HG03432 (cell line): ENCODE data around the gene KCNQ1.

Source experiments
- ATAC-seq: cut with Tn5 transposase; IDR thresholded peaks from one replicate; pipeline ENCODE4 v1.9.1; 2021; ENCODE audit warnings: mild to moderate bottlenecking, moderate library complexity; ENCODE audit not compliant: unreplicated experiment

Gene KCNQ1

DNA sequence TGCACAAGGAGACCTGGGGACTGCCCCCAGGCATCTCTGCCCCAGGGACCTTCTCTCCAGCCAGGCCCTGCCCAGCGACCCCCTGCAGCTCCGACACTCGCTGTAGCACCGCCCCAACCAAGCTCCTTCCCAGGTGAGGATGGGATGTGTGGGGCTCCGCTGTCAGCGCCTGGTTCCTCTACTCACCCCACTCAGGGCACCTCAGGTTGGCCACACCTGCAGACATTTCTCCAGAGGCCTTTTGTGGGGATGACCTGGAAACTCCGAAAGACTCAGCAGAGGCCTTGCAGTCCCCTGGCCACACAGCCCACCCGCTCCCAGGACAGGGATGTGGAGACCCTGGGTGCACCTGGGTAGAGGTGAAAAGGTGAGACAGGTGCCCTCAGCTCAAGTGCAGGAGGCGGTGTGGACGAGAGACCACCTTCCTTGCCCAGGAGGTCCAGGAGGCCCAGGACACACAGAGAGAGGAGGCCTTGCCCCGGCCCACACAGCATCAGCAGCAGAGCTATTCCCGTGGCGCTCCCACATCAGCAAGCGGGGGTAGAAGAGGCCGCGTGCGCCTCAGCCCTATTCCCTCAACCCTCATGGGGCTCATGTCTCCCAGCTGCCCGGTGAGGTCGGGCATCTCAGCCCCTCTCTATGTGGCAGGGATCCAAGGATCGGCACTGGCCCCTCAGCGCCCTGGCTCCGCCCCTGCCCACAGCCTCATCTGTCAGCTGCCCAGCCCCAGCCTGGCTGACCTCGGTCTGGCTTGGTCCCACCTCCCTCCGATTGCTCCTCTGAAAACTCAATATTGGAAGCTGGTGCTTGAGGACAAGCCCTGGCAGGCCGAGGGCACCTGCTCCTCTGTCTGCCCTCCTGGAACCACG is 21.4 kb upstream of the KCNQ1 start:
- no peak for ATAC-seq

DNA sequence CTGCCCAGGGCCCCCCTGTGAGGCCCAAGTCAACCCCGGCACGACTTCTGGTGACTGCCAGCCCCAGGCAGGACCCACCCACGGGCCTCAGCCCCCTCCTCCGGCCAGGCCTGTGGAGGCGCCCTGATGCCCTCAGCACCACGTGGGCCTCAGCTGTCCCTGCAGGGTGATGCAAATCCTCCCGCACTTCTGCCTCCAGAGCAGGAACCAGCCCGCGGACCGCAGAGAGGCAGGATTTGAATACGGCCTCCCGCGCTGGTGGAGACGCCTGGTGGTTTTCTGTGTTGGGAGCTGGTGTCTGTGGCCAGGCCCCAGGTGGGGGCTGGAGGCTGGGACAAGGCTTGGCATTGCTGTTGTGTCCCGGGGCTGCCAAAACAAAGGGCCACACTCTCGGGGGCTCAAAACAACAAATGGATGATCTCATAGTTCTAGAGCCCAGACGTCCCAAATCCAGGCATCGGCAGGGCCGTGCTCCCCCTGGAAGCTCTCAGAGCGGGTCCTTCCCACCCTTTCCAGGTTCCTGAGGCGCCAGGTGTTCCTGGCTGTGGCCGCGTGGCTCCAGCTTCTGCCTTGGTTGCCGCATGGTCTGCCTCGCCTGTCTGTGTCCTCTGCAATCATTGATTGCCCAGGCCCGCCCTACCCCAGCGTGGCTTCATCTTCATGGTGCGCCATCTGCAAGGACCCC is 19.9 kb upstream of the KCNQ1 start:
- no peak for ATAC-seq

DNA sequence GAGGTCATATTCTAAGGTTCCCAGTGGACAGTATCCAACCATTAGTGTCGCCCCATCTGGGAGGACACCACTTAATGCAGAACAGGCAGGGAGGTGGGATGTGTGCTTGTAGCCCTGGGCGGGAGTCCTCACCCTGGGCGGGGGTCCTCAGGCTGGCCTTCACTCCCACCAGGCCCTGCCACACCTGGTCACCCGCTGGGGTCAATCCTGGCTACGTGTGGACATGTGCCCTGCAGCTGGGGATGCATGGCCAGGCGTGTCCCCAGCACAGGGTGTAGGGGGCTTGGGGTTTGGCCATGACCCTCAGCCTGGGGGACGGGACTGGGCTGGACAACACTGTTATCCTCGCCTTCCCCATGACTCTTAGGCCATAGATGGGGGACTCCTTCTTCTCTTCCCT is 19.3 kb upstream of the KCNQ1 start:
- no peak for ATAC-seq

DNA sequence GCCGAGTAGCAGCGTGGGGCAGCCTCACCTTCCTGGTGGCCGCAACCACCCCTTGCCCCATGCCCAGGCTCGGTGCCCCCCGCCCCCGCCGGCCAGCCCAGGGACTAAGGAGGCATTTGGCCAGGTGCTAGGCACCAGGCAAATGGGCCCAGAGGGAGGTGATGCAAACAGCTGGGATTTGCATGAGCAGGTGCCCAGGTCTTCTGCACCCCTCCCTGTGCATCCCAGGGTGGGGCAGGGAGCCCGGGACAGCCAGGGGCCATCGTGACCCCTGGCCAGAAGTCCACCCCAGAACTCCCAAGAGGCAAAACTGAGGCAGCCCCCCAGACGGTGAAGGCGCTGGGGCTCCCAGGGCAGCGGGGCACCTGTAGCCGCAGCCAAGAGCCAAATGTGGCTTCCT is 18.6 kb upstream of the KCNQ1 start:
- ATAC-seq, result no peak

DNA sequence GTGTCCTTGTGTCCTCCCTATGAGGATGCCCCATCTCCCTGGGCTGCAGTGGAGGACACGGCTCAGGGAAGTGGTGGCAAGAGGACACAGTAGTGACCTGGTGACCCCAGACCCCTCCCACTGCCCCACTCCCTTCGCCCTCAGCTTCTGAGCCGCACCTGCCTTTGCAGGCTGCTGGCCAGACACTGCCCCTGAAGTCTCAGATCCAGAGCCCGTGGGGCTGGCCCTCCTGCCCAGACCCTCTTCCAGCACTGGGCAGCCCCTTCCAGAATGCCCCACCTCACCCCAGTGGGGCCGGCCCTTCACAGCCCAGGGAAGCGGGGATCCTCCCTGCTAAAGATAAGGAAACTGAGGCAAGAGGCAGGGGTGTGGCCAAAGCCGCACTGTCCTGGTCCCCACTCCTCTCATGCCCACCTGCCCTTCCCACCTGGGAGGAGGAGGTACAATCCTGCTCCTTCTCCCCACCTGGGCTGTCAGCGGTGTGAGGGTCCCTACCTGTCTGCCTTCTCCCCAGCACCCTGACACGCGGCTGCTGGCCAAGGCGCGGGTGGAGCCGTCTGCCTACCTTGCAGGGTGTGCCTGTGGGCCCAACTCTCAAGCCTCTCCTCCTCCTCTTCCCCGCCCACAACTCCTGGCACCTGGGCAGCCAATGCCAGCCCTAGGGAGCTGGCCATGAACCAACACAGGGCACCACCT is 17.8 kb upstream of the KCNQ1 start:
- no peak for ATAC-seq

DNA sequence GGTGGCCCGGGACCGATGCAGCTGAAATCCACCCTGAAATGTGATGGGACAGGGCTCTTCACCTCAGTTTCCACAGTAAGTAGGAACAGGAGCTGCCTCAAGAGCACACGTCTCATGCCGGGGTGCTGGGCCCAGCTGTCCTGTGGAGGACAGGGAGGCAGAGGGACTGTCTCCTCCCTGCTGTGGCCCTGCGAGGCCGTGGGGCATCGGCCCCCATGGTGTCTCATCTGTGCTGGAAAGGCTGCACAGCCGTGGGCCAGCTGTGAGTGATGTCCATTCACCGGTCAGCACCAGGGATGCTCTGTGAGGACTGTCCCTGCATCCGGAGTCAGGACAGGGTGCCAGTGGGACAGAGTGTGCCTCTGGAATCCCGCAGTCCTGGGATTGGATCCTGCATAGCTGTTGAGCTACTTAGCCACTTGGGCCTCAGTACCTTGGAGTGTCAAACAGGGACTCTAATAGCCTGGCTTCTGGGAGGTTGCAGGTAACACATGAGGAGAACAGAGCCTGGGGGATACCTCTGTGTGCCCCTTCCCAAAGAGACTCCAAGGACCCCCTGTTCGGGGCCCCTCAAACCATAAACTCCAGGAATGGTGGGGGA is 17.0 kb upstream of the KCNQ1 start:
- ATAC-seq, result no peak

DNA sequence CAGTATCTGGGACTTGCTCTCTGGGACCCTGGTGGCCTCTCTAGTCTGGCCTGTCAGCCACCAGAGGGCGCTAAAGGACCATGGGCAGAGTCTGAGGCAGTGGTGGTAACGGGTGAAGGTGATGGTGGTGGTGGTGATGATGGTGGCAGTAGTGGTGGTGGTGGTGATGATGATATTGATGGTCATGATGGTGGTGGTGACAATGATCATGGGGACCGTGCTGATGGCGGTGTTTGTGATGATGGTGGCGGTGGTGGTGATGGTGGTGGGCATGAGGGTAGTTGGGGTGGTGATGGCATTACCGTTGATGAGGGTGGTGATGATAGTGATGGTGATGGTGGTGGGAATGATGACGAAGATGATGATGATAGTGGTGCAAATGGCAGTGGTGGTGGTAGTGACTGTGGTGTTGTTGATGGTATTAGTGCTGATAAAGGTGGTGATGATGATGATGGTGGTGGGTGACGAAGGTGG is 16.4 kb upstream of the KCNQ1 start:
- ATAC-seq, result no peak

DNA sequence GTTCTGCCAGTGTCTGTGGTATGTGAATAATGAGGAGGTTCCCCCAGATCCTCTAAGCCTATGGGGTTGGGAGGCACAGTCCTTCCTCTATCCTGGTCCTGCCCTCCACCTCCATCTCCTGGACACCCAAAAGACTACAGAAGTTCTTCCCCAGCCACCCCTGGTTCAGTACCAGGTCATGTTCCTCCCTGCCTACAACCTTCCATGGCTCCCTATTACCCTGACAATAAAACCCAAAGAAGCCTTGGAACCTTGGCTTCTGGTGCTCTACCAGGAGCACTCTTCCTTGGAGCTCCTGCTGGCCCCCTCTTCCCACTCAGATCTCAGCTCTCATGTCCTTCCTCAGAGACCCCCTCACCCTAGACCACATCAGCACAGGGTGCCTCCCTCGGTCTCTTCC is 13.4 kb upstream of the KCNQ1 start:
- no peak for ATAC-seq

DNA sequence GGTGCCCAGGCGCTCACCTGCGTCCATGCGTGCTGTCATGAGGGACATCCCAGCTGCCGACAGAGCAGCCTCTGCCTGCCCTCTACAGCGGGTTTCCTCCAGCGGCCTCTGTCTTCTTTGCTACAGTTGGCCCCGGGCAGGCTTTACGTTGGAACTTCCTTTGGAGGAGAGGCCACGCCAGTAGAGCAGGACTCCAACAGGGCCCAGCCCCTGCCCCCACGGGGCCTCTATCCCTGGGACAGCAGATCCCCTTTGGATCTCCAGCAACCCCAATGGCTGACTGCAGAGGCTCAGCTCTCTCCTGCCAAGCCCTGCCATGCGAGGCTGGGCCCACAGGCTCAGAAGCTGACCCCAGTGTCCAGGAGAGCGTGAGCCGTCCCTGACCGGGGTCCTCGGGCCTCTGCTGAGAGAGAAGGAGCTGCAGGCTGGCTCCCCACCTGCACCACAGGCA is 12.6 kb upstream of the KCNQ1 start:
- ATAC-seq, result no peak

DNA sequence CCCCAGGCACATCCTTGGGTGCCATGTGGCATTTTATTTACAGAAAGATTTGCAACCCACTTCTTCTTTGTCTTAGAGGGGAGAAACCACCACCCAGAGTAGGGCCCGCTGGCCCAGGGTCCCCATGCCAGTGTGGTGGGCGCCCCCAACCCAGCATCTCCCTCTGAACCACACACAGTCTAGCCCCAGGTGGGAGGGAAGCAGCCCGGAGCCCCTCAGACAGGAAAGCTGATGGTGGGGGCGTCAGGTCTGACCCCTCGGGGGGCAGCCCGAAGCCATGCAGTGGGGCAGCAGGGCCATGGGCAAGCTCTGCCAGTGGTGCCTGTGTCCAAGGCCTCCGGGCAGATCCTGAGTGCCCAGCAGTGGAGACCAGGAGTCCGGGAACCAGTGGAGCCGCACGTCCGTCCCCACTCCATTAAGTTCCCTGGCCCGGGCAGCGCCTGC is 12.2 kb upstream of the KCNQ1 start:
- no peak for ATAC-seq

DNA sequence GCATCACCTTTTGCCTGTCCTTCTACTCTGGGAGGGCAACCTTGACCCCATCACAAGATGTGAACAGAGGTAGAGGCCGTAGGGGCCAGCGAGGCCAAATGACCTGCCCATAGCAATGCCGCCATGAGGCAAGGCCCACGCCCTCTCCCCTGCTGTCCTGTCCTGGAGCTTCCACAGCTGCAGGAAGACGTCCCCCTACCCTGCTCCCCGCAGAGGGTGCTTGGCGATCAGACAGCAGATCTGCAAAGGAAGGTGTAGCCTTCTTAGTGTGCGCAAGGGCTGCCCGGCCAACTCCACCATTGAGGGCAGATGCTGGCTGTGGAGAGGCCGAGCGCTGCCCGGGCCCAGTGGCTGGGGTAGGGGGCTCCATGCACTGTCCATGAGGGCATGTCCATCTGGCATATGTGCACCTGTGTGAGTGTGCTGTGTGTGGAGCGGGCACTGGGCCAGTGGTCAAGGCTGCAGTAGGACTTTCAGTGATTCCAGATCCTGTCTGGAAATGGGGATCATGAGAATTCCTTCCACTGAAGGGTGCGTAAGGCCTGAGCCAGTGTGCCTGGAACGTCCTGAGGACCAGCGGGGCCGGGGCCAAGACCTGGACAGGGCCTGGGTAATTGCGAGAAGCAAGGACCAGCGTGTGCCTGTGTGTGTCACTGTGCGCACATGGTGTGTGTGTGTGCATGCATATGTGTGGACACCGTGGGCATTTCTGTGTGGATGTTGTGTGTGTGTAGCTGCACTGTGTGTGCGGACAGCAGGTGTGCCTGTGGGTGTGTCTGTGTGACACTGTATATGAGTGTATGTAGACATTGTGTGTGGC is 11.5 kb upstream of the KCNQ1 start:
- no peak for ATAC-seq

DNA sequence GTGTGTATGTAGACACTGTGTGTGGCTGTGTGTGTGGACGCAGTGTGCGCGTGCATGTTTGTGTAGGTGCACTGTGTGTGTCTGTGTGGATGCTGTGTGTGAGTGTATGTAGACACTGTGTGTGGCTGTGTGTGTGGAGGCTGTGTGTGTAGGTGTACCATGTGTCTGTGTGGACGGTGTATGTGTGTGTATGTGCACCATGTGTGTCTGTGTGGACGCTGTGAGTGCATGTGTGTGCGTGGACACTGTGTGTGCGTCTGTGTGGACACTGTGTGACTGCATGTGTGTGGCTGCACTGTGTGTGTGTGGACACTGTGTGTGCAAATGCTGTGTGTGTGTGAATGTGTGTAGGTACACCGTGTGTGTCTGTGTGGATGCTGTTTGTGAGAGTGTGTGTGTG is 10.8 kb upstream of the KCNQ1 start:
- ATAC-seq, result no peak

DNA sequence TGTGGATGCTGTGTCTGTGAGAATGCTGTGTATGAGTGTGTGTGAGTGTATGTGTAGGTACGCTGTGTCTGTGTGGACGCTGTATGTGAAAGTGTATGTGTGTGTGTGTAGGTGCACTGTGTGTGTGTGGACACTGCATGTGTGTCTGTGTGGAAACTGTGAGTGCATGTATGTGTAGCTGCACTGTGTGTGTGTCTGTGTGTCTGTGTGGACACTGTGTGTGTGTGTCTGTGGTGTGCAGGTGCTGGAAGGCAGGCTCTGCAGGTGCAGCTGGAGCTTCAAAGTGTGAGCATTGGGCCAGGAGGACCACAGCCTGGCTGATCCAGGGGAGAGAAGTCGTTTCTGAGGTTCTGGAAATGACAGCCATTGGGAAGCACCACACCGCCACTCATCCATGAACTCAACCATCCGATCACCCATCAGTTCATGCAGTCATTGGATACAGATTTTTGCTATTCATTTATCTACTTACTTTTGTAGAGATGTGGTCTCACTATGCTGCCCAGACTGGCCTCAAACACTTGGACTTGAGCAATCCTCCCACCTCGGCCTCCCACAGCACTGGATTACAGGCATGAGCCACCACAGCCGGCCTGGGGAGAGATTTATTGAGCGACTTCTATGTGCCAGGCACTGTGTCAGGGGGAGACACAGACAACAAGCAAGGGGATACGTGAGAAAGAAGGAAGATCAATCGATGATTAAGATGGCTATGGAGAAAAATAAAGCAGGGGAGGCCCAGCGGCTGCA is 10.1 kb upstream of the KCNQ1 start:
- no peak for ATAC-seq

DNA sequence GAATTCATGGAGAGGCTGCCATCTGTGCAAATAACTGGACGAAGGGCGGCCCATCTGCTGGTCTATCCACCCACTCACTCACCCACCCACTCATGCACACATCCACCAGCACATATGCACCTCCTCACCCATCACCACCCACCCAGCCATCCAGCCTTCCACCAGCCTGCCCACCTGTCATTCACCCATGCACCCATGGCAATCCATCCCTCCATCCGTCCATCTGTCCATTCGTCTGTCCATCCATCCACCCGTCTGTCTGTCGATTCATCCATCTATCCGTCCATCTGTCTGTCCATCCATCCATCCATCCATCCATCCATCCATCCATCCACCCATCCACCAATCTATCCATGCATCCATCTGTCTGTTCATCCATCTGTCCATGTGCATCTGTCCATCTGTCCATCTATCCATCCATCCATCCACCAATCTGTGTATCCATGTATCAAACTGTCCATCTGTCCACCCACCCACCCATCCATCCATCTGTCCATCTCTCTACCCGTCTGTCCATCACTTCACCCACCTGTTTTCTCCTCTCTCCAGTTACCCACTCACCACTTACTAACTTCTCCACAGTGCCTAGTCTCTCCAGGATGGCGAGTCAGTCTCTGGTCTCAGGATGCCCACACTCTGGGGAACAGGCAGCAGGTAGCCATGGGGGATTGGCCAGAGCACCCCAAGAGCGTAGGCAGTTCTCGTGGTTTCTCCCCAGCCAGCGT is 9.4 kb upstream of the KCNQ1 start:
- no peak for ATAC-seq

DNA sequence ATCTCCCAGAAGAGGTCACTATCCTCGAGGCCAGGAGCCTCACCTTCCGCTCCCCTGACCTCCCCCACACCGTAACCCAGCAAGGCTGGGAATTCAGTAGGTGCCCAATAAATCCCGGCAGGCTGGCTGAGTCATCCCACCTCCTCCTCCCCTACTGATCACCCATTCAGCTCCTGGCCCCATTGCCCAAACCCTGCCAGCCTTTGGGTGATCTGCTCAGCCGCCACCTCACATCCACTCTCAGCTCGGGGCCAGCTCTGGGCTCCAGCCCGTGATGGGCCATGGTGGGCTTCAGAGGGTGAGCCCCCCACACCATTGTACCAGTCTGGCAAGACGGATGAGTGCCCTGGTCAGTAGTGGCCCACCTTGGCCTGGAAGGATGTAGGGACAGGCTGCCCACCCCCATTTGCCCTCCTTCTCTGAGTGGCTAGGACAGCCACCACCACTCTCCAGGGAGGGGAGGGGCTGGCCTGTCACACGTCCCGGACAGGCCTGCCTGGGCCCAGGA is 8.7 kb upstream of the KCNQ1 start:
- no peak for ATAC-seq

DNA sequence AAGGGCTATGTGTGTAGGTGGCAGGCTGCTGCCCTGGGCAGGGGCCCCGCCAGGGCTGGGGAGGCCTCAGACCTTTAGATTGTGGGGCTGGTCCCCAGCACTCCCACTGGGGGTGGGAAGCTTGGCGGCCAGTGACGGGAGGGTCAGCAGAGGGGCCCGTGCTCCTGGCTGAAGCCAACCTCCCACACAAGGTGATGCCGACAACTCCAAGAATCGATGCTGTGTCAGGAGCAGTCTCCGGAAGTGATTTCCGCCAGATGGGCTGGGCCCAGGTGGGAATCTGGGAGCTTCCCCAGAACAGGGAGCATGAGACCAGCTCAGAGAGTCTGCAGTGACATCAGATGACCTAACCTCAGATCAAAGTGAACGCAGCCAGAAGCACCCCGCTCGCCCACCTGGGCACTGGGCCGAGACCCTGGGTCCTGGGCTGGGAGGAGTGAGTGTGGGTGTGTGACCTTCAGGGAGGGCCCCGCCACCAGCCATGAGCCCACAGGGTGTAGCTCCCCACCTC is 8.2 kb upstream of the KCNQ1 start:
- ATAC-seq, result no peak

DNA sequence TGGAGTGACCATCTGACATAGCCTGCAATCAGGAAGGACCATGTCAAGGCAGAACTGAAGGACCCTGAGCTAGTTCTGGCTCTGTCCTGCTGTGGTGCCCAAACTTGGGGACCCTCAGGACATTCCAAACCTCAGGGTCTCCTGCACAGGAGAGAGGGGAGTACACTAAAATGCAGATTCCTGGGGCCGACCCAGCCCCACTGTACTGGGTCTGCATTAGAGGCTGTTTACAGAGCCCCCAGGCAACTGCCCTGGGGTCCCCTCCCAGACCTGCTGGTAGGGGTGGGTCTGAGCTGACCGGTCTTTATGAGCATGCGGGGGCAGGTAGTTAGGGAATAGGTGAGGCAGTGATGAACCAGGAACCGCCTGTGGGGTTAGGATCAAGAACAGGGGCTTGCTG is 7.3 kb upstream of the KCNQ1 start:
- no peak for ATAC-seq

DNA sequence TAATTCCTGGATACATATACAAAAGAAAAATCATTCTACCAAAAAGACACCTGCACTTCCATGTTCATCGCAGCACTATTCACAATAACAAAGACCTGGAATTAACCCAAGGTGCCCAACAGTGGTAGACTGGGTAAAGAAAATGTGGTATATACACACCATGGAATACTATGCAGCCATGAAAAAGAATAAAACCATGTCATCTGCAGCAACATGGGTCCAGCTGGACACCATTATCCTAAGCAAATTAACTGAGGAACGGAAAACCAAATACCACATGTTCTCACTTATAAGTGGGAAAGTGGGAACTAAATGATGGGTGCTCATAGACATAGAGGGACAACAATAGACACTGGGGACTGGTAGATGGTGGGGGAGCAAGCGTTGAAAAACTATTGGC is 5.0 kb upstream of the KCNQ1 start:
- no peak for ATAC-seq

DNA sequence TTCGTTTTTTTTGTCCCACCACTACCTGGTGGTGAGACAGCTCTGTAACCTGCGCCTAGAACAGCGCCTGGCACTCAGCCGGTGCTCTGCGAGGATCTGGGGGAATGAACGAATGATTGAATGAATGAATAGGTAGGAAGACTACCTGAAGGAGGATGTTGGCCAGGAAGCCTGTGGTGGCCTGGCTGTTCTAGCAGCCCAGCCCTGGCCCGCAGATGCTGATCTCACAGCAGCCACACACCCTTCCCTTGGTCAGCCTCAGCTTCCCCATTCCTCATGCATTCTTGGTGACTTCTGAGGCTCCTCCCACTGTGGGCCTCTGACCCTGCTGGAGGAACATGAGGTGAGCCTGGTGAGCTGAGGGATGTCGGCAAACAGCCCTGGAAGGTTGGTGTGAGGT is 4.2 kb upstream of the KCNQ1 start:
- ATAC-seq, result no peak
